ENCODE results near the gene ANKMY1.

DNA sequence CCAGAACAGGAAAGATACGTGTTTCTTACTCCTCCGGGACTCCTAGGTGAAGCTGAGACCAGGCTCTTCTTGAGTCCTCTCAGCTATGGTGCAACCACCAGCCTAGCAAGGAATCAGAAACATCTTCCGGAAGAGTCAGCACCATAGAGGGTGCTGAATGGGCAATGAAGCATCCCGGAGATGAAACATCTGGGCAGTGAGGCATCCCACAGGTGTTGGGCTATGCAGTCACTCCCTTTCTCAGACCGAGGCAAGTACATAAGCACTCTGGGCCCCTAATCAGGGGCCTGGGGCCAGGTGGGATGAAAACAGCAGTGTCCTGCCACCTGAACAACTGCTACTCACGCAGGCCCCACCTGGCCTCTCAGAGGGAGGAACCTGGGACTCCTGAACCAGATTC is 27.3 kb upstream of the ANKMY1 start:
- TF ChIP-seq, protein P1, sequence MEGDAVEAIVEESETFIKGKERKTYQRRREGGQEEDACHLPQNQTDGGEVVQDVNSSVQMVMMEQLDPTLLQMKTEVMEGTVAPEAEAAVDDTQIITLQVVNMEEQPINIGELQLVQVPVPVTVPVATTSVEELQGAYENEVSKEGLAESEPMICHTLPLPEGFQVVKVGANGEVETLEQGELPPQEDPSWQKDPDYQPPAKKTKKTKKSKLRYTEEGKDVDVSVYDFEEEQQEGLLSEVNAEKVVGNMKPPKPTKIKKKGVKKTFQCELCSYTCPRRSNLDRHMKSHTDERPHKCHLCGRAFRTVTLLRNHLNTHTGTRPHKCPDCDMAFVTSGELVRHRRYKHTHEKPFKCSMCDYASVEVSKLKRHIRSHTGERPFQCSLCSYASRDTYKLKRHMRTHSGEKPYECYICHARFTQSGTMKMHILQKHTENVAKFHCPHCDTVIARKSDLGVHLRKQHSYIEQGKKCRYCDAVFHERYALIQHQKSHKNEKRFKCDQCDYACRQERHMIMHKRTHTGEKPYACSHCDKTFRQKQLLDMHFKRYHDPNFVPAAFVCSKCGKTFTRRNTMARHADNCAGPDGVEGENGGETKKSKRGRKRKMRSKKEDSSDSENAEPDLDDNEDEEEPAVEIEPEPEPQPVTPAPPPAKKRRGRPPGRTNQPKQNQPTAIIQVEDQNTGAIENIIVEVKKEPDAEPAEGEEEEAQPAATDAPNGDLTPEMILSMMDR (IDR thresholded peaks at IDR 0.05): no peak
- TF ChIP-seq ZFX (IDR thresholded peaks at IDR 0.05; ENCODE audit: borderline replicate concordance): no peak

Data from 22Rv1 (cell line).